Mesothelial cell of epicardium (in vitro differentiated cells): ENCODE results near the gene BMPR1B. TPM values are rescaled to one million over a fixed set of nuclear protein-coding genes. Genes with fewer than 3 reads are reported as not detected.

Experiments used
- DNase-seq, 2 experiments: peaks; one replicate each; pipeline ENCODE4 v3.0.0; 2021; ENCODE audit warnings: low spot score in 2 of 2; ENCODE audit not compliant: unreplicated experiment in 2 of 2
- H3K27ac Mint-ChIP-seq: 2 replicates; pipeline ENCODE4 v1.8.0; 2021; ENCODE audit warnings: mixed read lengths
- H3K27me3 Mint-ChIP-seq: 2 replicates; pipeline ENCODE4 v1.8.0; 2021; ENCODE audit warnings: low read depth, mixed read lengths
- H3K36me3 Mint-ChIP-seq: 2 replicates; pipeline ENCODE4 v1.8.0; 2021; ENCODE audit warnings: mixed read lengths
- H3K4me1 Mint-ChIP-seq: 2 replicates; pipeline ENCODE4 v1.8.0; 2021; ENCODE audit warnings: mixed read lengths
- H3K4me3 Mint-ChIP-seq: 2 replicates; pipeline ENCODE4 v1.8.0; 2021; ENCODE audit warnings: mild to moderate bottlenecking, moderate library complexity, mixed read lengths
- H3K9me3 Mint-ChIP-seq: 2 replicates; pipeline ENCODE4 v1.8.0; 2021; ENCODE audit warnings: mixed read lengths
- total RNA-seq: library from RNA; stranded (reverse); gene quantifications from 3 replicates; pipeline ENCODE4 v1.2.1, GENCODE V29; 2021
- TF ChIP-seq, protein P1 (sequence below): fragments of 200-600 bp; sonication (generic); IDR thresholded peaks from one replicate; pipeline ENCODE4 v1.5.0; 2021; ENCODE audit warnings: antibody characterized with exemption; ENCODE audit not compliant: unreplicated experiment

The BMPR1B gene
- total RNA-seq, 1 donor from 2014 or later: 2.6 TPM

- peaks cover 22% of the 10 kb centered on the region for H3K36me3 Mint-ChIP-seq
- TF ChIP-seq, protein P1, sequence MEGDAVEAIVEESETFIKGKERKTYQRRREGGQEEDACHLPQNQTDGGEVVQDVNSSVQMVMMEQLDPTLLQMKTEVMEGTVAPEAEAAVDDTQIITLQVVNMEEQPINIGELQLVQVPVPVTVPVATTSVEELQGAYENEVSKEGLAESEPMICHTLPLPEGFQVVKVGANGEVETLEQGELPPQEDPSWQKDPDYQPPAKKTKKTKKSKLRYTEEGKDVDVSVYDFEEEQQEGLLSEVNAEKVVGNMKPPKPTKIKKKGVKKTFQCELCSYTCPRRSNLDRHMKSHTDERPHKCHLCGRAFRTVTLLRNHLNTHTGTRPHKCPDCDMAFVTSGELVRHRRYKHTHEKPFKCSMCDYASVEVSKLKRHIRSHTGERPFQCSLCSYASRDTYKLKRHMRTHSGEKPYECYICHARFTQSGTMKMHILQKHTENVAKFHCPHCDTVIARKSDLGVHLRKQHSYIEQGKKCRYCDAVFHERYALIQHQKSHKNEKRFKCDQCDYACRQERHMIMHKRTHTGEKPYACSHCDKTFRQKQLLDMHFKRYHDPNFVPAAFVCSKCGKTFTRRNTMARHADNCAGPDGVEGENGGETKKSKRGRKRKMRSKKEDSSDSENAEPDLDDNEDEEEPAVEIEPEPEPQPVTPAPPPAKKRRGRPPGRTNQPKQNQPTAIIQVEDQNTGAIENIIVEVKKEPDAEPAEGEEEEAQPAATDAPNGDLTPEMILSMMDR: no peak
- peak overlapping the region; percentile 88 for H3K27ac Mint-ChIP-seq
- H3K4me1 Mint-ChIP-seq: peaks cover 31% of the 10 kb centered on the region
- DNase-seq: no peak
- no peaks in the 10 kb centered on the region for H3K9me3 Mint-ChIP-seq
- no peak overlapping the region for H3K4me3 Mint-ChIP-seq
- no peaks in the 10 kb centered on the region for H3K27me3 Mint-ChIP-seq
Measured at GRCh38 chr4:95186666-95187065, 428.9 kb downstream of the BMPR1B start.

- Mint-ChIP-seq H3K4me1 (peaks cover 38% of the 10 kb centered on the region), H3K27me3 (no peaks in the 10 kb centered on the region), H3K4me3 (no peak overlapping the region), H3K27ac (peak overlapping the region; percentile 41), H3K36me3 (peaks cover 19% of the 10 kb centered on the region), H3K9me3 (no peaks in the 10 kb centered on the region)
- TF ChIP-seq, protein P1: no peak
- no peak for DNase-seq
Measured at GRCh38 chr4:95188701-95189370, 431.1 kb downstream of the BMPR1B start.

DNA sequence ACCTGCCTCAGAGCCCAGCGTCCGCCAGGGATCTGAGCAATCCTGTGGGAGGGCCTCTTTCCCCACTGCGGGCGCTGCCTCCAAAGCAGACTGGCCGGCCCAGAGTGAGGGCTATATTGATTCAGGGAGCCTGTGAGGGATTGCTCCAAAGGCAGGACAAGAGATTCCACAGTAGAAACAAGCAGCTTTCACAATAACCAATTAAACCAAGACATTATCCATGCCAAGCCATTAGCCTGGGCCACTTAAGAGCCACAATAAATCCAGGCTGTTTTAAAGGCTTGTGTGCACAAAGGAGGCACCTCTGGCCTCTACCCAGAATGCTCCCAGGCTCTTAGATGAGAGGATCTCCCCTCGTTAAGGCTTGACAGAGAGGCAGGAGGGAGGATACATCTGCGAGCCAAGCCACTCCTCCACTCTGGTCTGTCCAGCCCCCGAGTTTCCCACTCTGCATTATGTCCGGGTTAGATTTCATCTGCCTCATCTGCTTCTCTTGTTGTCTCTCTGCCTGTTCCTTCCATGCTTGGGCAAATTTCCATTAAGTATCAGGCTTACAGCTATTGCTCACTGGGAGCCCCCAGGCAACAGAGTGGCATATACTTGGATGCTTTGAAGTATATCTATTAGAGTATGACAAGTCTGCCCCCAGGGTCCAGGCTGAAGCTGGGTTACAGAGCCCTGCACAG, 433.1 kb downstream of the BMPR1B start:
- H3K36me3 Mint-ChIP-seq: peaks cover 31% of the 10 kb centered on the region
- peaks cover 41% of the 10 kb centered on the region for H3K4me1 Mint-ChIP-seq
- TF ChIP-seq, protein P1: no peak
- no peaks in the 10 kb centered on the region for H3K9me3 Mint-ChIP-seq
- no peaks in the 10 kb centered on the region for H3K27me3 Mint-ChIP-seq
- peak in 1 of 2 experiments; percentile 61 for DNase-seq
- H3K4me3 Mint-ChIP-seq: no peak overlapping the region
- peak overlapping the region; percentile 80 for H3K27ac Mint-ChIP-seq

- H3K36me3 Mint-ChIP-seq: peaks cover 31% of the 10 kb centered on the region
- DNase-seq: no peak
- H3K9me3 Mint-ChIP-seq: no peaks in the 10 kb centered on the region
- no peaks in the 10 kb centered on the region for H3K27me3 Mint-ChIP-seq
- H3K27ac Mint-ChIP-seq: peak overlapping the region; percentile 80
- no peak overlapping the region for H3K4me3 Mint-ChIP-seq
- TF ChIP-seq, protein P1: no peak
- peaks cover 39% of the 10 kb centered on the region for H3K4me1 Mint-ChIP-seq
Measured at GRCh38 chr4:95191537-95191936, 433.8 kb downstream of the BMPR1B start.

DNA sequence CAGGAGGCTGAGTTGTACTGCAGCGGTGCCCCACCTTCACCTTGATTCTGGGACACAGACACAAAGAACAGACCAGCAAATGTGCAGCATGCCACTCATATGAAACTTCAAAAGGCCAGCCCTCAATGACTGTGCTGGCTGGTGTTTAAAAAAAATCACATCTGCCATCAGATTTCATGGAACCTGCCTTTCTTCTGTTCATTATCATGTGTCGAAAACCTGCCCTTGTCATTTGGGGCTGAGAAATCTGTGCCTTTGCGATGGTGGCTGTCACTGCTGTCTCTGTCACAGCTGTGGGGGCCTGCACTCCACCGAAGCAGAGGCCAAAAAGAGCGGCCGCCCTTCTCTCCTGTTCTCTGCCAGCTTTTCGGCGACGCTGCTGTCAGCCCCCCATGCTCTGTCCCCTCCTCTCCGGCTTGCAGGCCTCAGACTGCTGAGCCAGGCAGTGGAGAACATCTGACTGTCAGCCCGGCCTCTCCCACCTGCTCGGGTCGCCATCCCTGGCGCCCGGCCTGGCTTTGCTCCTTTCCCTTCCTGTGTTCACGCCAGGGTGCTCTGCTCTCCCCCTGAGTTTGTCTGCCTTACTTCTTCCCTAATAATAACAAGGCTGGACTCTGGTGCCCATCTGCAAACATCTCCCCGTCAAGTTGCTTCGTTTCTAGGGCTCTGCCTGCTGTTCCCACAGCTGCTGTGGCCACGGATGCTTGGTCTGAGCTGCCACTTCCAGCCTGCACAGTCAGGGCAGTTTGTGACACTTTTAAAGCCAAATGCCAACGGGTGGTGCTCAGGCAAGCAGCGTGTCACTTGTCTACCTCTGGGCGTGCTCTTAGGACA, 435.9 kb downstream of the BMPR1B start:
- no peaks in the 10 kb centered on the region for H3K9me3 Mint-ChIP-seq
- peaks cover 21% of the 10 kb centered on the region for H3K4me1 Mint-ChIP-seq
- H3K4me3 Mint-ChIP-seq: no peak overlapping the region
- TF ChIP-seq, protein P1: no peak
- no peaks in the 10 kb centered on the region for H3K27me3 Mint-ChIP-seq
- peaks cover 39% of the 10 kb centered on the region for H3K36me3 Mint-ChIP-seq
- peak overlapping the region; percentile 45 for H3K27ac Mint-ChIP-seq
- DNase-seq: no peak
